Measurements from ENCODE around the gene RPL19.

The RPL19 gene

DNA sequence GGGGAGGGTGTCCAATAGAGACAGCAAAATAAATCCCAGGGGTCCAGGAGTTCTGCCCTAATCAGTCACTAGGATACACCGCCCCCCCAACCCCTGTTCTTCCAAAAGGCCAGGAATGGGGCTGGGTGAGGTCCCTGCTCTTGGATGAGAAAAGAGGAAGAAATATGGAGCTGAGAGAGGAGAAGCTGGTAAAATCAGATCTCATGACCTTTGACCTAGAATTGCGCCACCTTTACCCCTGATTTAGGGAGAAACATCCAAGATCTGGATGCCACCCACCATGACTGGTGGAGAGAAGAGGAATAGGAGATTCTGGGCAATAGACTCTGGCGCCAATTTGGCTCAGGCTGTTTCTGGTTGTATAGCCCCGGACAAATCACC lies 1.9 kb upstream of the RPL19 start:
- DNase-seq, result no peak

DNA sequence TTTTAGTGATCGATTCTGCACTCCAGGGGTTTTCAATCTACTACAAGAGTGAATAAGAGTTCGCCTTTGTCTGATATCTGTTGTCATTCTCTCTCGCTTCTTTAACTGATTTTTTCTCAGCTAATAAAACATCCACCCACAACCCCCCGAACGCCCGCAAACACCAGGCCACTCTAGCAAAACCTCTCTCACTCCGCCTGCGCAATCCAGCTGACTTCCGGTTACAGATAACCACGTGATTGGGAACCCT lies 338 bp upstream of the RPL19 start:
- DNase-seq, result peak; percentile 89

DNA sequence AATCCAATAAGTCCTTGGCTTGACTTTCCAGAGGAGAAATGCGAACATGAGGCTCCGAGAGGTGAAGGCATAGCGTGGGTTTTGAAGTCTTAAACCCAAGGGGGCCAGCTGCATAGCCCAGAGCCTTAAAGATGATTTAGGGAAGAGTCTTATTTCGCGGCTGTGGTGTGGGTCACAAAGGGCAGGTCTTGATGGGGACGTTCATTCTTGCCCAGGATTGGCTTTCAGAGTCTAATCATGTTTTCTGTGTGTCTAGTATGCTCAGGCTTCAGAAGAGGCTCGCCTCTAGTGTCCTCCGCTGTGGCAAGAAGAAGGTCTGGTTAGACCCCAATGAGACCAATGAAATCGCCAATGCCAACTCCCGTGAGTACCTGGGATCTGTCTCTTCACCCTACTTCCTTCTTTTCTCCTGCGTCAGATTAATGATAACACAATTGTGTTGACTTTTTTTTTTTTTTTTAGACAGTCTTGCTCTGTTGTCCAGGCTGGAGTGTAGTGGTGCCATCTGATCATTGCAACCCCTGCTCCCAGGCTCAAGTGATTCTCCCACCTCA lies 951 bp downstream of the RPL19 start:
- peak; percentile 72 for DNase-seq

DNA sequence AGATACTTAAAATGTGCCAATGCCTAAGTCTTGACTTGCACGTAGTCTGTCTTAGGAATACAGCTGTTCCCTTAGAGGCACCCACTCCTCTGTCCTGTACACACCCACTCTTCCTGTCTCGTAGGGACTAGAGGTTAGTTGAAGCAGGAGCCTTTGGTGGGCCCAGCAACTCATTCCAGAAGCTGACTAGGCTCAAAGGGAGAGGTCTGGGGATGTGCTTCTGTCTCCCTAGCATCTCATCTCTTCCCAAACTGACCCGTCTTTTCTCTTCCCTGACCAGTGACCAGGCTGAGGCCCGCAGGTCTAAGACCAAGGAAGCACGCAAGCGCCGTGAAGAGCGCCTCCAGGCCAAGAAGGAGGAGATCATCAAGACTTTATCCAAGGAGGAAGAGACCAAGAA lies 4.2 kb downstream of the RPL19 start:
- no peak for DNase-seq

DNA sequence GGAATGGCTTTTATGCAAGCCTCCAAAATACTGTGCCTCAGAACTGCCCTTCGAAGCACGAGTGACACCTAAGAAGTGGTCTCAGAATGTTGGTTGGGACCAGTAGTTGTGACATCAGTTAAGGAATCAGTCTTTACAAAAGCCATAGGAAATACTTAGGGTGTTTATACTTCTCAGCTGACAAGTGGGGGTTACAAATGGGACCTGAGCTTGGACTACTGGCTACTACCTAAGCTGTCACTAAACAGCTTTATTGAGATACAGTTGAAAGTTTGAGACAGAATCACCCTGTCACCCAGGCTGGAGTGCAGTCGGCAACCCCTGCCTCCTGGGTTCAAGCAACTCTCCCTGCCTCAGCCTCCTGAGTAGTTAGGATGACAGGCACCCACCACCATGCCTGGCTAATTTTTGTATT lies 5.0 kb downstream of the RPL19 start:
- DNase-seq, result no peak

DNA sequence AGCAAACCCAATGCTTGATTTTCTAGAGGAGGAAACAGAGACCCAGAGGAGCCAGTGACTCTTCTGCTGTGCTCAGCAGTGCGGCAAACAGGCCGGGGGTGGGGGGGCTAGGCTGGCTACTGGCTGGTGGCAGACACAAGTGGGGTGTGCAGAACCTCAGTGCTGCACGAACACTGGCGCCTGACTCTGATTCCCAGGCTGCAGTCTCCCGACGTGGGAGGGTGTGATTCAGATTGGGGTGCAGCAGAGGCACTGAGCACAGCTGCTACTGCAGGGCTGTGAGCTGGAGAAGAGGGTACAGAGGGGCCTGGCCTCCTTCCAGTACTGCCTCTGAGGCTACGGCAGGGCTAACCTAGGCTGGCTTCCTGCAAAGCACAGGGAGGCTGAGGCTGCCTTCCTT lies 8.1 kb downstream of the RPL19 start:
- no peak for DNase-seq

DNA sequence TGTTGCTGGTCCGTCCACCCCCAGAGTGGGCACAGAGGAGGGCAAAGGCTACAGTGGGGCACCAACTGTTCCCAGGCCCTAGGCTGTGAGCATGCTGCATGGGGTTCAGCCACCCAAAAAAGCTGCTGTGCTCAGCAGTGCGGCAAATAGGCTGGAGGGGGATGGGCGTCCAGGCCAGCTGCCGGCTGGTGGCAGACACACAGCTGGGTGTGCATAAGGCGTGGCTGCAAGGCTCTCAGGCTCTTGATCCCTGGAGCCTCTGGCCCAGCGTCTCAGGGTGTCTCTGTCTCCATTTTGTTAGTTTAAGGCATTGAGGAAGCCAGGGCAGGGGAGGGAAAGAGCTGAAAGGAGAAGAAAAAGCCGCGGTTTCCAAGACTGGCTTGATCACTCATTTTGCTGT lies 8.8 kb downstream of the RPL19 start:
- DNase-seq, result no peak

DNA sequence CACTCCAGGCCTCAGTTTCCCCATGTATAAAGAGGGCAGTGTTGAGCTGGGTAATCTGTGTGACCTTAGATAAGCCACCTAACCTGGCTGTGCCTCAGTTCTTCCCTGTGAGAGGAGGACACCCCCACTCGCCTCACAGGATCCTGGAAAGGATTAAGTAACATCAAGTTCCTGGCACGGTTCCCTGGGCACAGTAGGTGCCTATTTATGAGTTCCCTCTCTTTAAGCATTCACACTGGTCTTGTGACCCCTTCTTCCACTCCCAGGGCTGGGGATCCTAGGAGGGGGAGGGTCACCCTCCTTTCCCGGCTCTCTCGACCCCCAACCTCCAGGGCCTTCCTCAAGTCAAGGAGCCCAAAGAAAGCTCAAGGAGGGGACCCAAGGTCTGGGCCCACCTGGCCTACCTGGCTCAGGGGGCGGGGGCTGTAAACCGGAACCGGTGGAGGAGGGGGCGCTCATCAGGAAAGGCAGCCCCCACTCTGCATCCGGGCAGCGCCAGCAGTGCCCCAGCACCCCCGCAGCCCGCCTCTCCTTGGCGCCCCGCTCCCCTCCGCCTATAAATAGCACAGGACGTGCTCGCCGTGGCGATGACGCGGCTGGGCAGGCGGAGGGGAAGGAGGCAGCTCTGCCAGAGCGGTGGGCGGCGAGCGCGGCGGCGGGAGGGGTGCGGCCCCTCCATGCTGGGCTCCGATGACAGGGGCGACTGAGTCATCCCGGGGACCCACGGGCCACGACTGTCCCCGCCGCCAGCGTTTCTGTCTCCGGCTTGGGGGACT lies 9.4 kb downstream of the RPL19 start:
- DNase-seq, result peak; percentile 87

DNA sequence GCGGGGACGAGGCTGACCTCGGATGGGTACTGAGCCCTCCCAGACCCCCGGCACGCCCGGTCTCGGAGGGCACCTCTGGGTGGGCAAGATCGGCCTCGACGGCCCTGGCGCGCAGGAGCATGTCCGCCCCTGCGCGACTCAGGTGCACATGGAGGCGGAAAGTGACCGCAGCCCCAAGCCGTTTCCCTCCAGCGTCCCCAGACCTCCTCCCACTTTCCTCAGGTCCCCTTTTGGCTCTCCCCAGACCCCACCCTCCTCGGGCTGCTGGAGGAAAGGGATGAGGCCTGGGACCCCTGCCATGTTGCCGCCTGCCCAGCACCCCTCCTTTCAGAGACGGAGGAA lies 10.0 kb downstream of the RPL19 start:
- no peak for DNase-seq

DNA sequence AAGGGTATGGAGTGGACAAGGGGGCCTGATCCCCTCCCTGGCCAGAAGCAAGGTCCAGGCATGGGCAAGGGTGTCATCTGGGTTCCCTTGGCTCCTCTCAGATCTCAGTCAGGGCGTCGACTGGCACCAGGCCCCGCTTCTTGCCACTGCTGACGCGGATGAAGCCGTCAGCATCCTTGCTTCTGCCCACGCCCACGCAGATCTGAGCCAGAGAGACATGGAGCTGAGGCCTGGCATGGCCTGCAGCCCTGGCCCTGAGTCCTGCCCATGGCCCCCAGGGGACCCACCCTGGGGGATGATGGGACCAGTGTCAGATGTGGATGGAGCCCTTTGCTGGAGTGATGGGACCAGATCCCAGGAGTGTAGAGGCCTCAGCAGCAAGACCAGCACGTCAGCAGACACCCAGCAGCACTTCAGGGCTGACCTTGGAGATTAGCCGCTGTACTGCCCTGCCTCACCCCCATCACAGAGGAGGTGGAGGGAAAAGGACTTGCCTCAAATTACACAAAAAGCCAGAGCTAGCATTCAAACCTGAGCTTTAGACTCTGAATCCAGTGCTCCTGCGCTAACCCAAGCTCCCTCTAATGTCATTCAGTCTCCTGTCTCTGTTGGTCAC lies 12.2 kb downstream of the RPL19 start:
- DNase-seq, result no peak

DNA sequence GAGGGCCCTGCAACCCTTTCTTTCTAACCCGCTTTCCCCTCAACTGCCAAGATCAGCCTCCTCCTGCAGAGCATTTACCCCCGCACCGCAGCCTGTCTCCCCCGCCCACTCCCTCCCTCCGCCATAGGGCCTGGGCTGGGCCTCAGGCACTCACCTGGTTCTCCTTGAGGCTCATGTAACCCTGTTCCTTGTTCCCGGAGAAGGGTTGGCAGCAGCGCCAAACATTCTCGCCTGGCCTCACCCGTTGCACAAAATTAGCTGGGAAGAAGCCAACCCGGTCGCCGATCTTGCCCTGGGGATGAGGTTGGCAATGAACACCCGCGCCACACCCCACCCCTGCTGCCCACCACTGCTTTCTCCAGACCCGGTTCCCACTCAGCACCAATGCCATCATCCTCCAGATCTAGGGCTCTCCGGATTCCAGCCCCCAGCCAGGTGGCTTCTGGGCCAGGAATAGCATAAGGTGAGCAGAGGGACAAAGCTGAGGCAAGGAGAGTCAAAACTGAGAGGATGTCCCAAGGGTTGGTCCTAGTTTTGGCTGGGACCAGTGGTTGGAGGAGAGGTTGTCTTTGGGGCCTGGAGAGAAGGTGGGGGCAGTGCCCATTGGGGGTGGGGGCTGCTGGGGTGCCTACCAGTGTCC lies 12.9 kb downstream of the RPL19 start:
- DNase-seq, result no peak

DNA sequence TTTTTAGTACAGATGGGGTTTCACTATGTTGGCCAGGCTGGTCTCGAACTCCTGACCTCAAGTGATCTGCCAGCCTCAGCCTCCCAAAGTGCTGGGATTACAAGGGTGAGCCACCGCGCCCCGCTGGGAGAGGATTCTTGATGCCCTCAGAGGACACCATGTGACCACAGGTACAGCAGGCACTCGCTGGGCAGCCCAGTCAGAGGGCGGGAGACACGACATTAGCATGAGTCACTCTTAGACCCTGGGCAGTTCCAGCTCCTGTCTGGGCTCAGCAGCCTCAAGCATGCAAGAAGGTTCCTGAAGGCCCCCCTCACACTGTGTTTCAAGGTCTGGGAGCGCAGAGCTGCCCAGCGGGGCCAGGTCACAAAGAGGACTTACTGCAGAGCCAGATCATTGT lies 13.8 kb downstream of the RPL19 start:
- DNase-seq, result no peak

DNA sequence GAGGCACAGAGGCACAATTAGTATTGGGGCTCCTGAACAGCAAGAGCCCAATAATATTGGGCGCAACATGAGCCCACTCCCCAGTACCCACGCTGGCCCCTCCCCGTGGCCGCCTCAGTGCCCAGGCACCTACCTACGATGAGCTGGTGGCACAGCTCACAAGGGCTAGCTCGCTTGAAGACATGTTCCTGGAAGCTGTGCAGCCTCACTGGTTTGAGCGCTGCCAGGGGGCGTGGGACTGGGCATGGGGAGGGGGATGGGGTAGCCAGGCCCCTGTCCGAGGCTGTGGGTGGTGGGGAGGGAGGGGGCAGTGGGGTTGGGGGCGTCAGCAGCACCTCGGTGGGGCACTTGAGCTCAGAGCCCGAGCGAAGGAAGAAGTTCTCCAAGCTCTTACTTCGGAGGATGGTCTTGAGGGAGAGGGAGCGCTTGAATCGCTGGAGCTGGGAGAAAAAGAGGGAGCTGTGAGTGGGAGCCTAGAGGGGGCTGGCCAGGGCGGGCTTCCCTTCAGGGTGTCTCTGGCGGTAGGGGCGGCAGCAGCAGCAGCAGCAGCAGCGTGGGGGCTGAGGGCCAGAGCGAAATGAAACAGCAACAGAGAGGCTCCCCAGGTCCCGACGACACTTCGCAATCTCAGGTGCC lies 17.8 kb downstream of the RPL19 start:
- DNase-seq, result no peak

DNA sequence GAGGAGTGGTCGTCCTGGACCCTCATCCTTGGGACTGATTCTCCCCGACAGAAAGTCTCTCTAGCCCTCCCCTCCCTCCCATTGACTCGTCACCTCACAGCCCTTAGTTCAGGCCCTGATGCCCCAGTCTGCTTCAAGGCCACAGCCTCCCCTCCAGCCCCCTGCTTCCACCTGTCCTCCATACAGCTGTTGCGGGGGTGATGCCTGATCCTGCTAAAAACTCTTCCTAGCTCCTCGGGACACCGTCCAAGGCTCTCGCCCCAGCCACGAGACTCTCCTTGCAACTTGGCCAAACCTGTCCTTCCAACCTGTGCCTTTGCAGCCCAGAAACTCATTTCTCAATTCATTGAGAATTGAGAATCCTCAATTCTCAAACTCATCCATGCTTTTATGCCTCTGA lies 18.8 kb downstream of the RPL19 start:
- DNase-seq, result no peak

DNA sequence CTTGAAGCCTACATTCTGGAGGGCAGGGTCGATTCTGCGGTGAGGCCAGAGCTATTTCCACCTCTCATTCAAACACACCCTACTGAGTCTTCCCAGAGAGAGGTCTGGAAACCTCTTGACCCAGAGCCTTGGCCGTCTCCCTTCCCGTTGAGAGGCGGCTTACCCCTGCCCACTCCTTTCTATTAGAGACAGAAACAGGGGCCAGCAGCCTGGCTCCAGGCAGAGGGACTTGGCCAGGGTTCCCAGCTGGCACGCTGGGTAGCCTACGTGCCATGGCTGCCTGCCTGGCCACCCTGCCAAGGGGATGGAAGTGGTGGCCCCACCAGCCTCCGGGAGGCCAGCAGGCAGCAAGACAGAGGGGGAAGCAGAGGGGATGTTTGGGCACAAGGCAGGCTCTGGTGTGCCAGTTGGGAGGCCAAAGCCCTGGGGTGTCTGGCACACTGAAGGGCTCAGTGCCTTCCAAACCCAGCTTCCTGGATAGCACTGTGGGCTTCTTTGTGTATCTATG lies 19.6 kb downstream of the RPL19 start:
- no peak for DNase-seq

DNA sequence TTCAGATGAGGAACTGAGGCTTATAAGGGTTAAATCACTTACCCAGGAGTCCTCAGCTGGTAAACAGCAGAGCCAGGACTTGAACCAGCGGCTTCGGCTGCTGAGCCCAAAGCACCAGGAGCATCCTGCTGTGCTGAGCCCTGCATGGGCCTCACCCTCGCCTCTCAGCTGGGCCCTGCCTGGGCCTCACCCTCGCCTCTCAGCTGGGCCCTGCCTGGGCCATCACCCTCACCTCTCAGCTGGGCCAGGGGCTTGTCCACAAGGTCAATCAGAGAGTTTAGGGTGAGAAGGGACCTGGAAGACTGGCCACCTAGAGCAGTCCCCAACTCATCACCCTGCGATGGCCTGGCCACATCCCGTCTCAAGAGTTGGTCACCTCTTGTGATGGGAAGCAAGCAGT lies 21.5 kb downstream of the RPL19 start:
- no peak for DNase-seq

DNA sequence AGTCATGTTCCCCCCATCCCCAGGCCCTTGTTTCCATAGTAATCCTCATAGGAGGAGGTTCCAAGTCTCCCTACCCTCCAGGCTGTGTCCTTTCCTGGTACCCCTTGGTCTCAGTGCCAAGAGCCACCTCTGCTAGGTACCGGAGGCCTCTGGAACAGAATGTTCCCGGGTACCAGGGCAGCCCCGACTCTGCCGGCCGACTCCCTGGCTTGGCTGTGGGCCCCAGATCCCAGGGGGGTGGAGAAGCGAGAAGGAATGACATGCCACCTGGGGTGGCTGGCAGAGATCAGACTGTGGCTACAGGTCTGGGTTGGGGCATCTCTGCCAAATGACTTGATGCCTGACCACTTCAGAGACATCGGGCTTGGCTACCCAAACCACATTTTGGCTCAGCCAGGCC lies 22.1 kb downstream of the RPL19 start:
- no peak for DNase-seq

DNA sequence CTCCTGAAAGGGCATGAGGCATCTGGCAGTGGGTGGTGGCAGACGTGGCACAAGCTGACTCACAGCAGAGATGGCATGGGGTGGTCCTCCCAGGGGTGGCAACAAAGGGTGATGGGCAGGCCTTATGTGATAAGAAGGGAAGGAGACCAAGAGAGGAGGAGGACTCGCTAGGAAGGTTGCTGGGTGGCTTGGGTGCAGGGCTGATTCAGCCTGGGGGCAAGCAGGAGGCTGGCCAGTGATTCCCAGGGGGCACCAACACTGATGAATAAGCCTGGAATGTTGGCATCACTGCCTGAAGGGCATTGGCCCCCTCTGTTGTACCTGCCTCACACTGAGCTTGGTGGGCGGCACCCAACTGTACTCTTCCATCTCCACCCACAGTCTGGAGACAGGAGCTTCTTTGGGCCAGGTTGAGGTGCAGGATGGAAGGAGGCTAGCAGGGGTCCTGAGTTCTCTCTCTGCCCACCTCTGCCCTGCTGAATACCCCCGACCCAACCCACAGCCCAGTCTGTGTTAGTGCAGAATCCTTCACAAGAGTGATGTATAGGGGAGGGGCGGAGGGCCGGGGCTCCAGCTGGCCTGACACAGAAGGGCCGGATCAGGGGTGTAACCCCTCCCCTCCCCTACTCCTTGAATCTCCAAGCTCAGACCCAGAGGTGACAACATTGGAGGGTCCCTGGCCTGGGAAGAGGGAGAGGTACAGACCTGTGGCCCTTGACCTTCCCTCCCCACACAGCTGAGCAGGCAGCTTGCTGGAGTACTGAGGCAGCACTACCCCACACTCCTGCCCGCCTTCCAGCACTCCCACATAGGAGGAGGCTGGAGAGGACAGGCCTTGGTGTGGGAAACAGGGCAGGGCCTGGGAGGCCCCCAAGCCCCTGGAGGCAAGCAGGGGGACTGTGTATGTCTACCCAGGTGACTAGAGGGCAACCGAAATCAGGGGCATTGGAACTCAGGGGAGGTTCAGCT lies 23.1 kb downstream of the RPL19 start:
- no peak for DNase-seq

DNA sequence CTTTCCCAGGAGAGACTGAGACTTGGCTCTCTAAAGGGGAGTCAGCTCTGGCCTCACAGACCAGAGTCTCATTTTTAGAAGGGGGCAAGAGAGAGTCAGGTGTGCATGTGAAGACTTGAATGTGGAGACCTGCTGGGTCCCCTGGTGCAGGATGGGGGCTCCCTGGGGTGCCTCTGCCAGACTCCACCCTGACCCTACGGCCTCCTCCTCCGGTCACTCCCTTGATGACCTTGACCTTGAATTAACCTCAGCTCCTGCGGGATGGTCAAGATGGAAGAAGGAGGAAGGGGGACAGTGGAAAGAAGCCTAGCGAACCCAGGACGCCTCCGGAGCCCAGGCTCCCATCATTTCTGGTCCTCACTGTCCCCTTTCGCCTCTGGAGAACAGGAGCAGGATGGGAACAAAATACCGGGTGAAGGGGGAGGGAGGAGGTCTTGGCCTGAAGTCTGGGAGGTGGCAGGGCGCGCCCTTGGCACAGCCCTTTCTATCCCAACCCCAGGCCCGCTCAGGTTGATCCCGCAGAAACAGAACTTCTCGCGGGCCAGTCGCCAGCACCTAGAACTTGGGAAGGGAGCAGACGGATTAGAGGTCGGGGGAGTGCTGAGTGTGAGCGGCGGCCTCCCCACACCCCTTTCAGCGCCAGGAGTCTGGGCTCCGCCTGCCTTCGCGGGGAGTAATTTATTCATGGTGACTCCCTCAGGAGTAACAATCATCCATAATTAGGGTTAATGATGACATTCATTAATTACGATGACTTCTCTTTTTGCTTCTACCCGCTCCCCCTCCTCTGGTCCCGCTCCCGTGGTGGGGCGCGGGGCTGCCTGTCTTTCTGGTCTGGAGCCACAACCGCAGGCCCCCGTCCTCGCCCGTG lies 24.1 kb downstream of the RPL19 start:
- DNase-seq, result no peak

DNA sequence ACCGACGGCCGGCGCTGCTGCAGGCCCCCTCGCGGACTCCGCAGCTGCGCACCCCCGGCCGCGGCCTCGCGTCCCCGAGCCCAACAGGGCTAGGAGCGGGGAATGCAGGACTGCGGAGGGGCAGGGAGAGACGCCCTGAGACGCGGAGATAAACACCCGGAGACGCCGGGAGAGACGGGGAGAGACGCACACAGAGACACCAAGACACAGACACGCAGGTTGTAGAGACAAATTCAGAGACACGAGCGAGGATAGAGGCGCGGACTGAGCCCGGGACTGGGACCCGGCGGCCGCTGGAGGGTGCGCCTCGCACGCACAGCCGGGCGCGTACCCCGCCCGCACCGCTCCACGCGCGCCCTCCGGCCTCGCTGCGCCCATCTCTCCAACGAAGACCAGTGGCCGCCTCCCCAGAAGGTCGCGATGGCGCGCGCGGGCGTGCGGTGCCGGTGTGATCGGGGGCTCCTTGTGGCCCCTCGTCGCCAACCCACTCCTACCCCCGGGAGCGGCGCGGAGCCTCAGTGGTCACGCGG lies 24.8 kb downstream of the RPL19 start:
- no peak for DNase-seq

DNA sequence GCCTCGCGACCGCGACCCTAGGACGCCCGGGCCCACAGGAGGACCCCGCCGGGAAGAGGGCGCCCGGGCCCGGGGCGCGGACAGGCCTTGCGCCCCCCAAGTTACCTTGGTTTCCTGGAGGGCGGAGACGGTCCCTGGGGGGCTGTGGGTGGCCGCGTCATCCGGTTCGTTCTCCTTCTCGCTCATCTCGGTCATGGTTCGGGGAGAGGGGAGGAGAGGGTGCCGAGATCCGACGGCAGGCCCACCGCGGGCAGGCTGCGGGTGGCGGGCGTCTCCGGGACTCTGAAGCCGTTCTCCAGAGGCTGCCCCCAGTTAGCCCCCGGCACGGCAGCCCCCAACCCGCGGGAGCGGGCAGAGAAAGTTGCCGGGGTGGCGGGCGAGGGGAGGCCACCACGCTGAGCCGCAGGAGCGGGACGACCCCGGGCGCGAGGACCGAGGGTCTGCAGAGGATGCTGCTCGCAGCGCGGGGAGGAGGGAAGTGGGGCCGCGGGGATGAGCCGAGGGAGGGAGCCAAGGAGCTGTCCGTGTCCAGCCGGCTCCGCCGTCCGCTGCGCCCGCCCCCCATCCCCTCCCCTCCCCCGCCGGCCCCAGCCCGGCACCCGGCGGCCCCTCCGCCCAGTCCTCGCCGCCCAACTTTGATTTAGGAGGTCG lies 25.4 kb downstream of the RPL19 start, which contains the start of gene STAC2:
Gene STAC2, minus strand, starts transcription at position 638 of the 651 bp plus-strand sequence. Its CDS starts 443 bp downstream, at position 195.
- no peak for DNase-seq
